Measurements from ENCODE around the gene UBXN1.

DNA sequence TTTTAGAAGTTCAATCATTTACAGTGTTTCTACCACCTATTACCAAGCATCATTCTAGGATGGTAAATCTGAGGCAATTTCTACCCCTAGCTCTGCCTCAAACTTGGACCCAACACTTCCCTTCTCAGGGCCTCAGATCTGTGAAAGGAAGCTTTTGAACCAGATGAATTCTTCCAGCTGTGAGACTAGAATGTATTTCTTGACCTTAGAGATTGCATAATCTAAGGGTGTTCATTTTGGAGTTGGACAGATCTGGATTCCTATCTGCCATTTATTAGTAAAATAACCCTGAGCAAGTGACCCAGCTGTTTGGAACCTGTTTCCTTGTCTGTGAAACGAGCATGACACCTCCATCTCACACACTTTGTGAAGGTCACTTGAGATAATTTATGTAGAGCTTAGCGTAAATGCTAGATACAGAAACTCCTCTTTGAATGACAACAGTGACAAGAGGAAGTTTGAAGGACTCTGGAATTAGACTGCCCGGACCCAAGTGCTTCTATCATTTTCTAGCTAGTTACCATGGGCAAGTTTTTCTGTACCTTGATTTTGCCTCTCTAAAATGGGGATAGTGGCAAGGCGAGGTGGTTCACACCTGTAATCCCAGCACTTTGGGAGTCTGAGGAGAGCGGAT lies 22.0 kb downstream of the UBXN1 start:
- TF ChIP-seq POU2F2 (IDR thresholded peaks at IDR 0.05; ENCODE audit: low read depth, low read length), result no peak
- TF ChIP-seq POLR2A (IDR thresholded peaks at IDR 0.05; ENCODE audit: low read depth, low read length), result no peak
